GM19025 (cell line): ENCODE measurements around the gene PBX1.
"Not testable (repeated sequence)": the region's sequence is repeated elsewhere in the genome, so short reads cannot be mapped to it uniquely, and the experiment has no call there.

Experiments used
- ATAC-seq: cut with Tn5 transposase; IDR thresholded peaks from one replicate; pipeline ENCODE4 v1.9.1; 2021; ENCODE audit warnings: mild to moderate bottlenecking, low read depth, moderate library complexity; ENCODE audit not compliant: unreplicated experiment

Gene PBX1

DNA sequence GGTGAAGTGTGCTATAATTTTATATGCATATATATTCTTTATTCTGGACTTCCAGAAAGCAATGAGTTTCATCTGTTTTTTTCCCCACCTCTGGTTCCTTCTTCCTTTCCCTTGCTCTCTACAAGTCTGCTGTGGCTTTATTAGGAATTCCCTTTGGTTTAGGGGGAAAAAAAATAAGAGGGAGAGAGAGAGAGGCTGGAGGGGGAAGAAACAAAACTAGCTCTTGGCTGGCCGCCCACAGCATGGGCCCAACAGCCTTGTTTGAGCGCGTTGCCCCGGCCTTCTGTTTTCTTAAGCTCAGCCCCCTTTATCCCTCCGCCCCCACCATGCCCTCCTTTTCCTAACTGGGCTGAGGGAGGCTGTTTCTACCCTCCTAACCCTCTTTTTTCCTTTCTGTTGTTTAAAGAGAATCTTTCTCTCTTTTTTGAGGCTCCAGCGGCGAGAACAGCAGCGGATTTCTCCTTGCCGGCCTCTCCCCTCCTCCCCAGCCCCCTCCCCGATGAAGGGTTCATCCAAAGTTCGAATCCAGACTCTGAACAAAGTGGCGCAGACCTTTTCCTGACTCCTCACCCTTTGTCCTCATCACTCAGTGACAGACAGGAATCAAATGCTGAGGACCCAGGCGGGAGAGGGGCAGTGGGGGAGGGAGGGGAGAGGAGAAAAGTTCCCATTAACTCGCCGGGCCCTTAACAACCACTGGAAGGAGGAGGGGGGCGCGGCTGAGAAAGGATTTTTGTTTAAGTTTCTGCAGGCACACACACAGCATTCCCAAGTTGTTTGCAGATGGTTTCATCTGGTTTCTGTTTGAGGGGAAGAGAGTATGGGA is 29.7 kb downstream of the PBX1 start:
- ATAC-seq, result no peak

GRCh38 chr1:164589408-164589807 is 30.4 kb downstream of the PBX1 start:
- no peak for ATAC-seq

DNA sequence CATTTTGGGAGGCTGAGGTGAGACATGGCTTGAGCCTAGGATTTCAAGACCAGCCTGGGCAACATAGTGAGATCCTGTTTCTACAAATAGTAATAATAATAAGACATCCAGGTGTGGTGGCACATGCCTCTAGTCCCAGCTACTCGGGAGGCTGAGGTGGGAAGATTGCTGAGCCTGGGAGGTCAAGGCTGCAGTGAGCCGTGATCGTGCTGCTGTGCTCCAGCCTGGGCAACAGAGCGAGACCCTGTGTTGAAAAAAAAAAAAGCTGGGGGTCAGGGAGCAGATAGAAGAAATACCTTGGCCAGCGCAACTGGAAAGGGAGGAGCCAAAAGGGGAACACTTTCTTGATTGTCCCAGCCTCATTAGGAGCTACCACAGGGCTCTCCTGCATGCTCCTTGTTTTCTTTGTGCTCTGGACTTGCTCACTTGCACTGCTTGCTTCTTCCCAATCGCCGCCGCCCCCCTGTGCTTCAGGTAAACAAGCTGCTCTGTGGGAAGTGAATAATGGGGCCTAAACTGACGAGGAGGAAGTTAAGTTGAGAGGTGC is 31.1 kb downstream of the PBX1 start:
- ATAC-seq, result no peak

DNA sequence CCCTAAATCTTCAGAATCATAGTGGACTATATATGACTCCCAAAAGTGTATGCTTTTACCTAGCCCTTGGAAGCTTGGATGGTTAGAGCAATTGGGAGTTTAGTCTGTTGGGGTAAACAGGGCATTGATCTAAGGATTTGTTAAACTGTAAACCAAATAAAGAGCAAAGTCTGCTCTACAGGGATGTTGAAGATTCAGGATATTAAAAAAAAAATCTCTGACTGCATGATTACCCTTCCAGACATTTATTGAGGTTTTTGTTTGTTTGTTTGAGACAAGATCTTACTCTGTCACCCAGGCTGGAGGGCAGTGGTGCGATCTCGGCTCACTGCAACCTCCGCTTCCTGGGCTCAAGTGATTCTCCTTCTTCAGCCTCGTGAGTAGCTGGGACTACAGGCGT is 31.6 kb downstream of the PBX1 start:
- no peak for ATAC-seq

DNA sequence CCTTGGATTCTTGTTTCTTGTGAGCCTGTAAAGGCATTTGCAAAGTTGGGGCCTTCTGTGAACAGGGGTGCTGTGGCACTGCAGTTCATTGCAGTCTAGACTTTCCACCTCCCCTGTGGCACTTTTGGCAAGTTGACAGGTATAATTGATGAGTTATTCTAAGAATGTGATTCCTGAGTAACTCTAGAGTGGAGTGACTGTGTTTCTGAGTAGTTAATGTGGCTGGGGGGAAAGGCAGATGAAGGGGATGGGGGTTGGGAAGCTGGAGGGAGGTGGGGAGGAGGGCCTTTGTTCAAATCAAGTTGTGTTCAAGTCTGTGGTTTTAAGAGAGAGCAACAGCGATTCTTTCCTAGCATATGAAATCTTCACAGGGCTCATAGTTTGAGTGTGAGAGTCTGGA is 32.9 kb downstream of the PBX1 start:
- no peak for ATAC-seq

GRCh38 chr1:164592634-164593033 is 33.6 kb downstream of the PBX1 start:
- ATAC-seq, result no peak

- ATAC-seq, result no peak
Measured at GRCh38 chr1:164595212-164595611, 36.2 kb downstream of the PBX1 start.

DNA sequence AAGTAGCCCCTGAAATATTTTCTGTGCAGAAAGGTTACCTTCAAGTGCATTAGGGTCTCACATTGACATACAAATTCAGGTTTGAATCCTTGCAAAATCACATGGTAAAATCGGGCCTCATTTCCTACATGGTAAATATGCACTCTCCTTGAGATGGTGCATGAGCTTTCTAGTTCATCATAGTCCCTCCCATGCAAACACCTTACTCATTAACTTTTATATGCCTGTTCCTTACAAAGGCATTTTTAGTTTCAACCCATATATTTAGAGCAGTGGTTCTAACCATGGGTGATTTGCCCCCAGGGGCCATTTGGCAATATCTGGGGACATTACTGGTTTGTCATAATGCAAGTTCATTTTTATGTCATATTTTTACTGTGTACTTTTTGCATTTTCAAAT is 37.2 kb downstream of the PBX1 start:
- ATAC-seq, result no peak

GRCh38 chr1:164598719-164599118 is 39.7 kb downstream of the PBX1 start:
- ATAC-seq, result no peak

DNA sequence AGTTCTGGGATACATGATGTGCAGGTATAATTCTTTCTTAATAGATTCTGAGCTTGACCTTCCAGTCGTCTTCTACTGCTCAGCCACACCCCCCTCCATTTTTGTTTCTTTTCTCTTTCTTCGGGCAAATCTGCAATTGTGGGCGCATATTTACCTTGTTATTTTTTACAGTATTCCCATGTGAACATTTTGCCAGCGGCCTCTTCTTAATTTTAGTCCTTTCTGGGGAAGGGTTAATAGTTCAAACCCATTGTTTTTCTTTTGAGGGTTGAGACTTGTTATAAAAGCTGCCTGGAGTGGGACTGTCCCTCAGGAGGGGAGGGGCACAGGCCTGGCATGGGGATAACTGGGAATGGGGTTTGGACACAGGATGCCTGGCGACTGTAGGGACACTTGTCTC is 40.3 kb downstream of the PBX1 start:
- no peak for ATAC-seq

DNA sequence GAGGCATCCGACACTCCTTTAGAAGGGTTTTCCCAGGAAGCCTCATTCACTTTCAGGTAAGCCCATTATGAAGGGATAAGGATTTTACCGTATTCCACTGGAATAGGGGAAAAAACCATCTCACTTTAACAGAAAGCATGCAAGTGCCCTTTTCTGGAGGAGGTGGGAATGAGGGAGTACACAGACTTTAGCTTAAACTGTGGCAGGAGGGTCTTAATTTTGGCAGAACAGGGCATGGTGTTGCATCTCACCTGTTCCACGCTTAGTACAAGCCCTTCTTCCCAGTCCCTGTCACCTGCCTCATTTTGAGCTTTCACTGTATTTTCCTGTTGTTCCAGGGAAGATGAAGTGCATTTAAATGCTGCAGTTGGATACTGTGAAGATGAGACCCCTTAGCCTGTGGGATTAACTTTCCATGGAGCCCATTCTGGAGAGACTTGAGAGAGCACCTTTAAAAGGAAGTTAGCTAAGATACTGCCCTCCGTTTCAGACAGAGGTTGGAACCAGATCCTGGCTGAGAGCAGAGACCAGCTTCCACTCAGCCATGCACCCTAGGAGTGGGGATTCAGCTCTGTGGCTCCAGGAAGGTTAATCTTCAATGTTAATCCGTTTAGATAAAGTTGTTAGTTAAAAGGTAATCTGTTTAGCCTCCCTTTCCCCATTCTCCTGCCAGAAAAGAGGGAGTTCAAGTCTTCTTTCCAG is 42.6 kb downstream of the PBX1 start:
- ATAC-seq, result no peak

- no peak for ATAC-seq
Measured at GRCh38 chr1:164602101-164602422, 43.1 kb downstream of the PBX1 start.

DNA sequence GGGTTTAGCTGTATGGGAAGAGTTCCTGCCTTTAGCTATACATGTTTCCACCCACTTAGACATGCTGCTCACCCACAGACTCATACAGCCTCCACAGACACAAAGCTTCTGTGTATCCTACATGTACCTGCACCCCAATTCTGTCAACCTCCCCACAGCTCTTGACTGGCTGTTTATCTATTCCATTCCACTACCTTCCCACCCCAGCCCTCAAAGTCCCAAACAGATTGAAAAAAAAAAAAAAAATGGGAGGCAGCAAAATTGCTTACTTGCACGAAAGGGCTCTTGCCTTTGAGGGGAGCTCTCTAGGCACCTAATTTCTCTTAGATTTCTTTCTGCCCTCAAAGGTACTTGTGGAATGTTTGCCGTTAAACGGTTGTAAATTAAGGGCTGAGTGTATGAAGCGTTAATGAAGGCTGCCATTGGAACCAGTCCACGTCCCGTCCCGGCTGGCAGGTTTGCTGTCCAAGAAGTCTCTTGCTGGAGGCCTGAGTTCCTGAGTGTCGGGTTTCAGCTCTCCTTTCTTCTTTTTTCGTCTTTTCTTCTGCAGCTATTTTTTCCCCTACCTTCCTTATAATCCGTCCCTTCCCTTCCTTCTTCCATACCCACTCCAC is 43.6 kb downstream of the PBX1 start:
- ATAC-seq, result no peak

GRCh38 chr1:164603805-164604204 is 44.8 kb downstream of the PBX1 start:
- ATAC-seq, result not testable (repeated sequence)

- no peak for ATAC-seq
Measured at GRCh38 chr1:164604541-164604940, 45.6 kb downstream of the PBX1 start.

GRCh38 chr1:164605254-164606091 is 46.5 kb downstream of the PBX1 start:
- no peak for ATAC-seq

- no peak for ATAC-seq
Measured at GRCh38 chr1:164607351-164607750, 48.4 kb downstream of the PBX1 start.

- ATAC-seq, result no peak
Measured at GRCh38 chr1:164608651-164609057, 49.7 kb downstream of the PBX1 start.

- no peak for ATAC-seq
Measured at GRCh38 chr1:164609089-164609488, 50.1 kb downstream of the PBX1 start.

- no peak for ATAC-seq
Measured at GRCh38 chr1:164610538-164611222, 51.7 kb downstream of the PBX1 start.
